H9 (cell line): ENCODE data around the gene ATXN7. TPM values are rescaled to one million over a fixed set of nuclear protein-coding genes. Genes with fewer than 3 reads are reported as not detected.

Experiments used
- DNase-seq: peaks from one replicate; pipeline ENCODE4 v3.0.0-alpha.2; 2017
- H2AFZ ChIP-seq: one replicate; pipeline ENCODE4 v1.6.1; 2013; ENCODE audit warnings: mild to moderate bottlenecking, low read length, control low read depth, moderate library complexity
- H2AK5ac ChIP-seq: 2 replicates; pipeline ENCODE4 v1.6.1; 2013; ENCODE audit warnings: low read length, control low read depth, mixed read lengths; ENCODE audit not compliant: insufficient read length
- H2BK120ac ChIP-seq: one replicate; pipeline ENCODE4 v1.6.1; 2013; ENCODE audit warnings: low read depth, mild to moderate bottlenecking, low read length, control low read depth, inconsistent platforms; ENCODE audit not compliant: poor library complexity, severe bottlenecking
- H2BK12ac ChIP-seq: 2 replicates; pipeline ENCODE4 v1.6.1; 2013; ENCODE audit warnings: low read length, control low read depth, mixed read lengths, low read depth; ENCODE audit not compliant: insufficient read length
- H2BK15ac ChIP-seq: 2 replicates; pipeline ENCODE4 v1.6.1; 2013; ENCODE audit warnings: low read depth, low read length, control low read depth
- H2BK20ac ChIP-seq: one replicate; pipeline ENCODE4 v1.6.1; 2013; ENCODE audit warnings: low read depth, mild to moderate bottlenecking, low read length, control low read depth, inconsistent platforms; ENCODE audit not compliant: poor library complexity, severe bottlenecking
- H2BK5ac ChIP-seq: 2 replicates; pipeline ENCODE4 v1.6.1; 2013; ENCODE audit warnings: low read length, control low read depth, mixed read lengths; ENCODE audit not compliant: insufficient read length
- H3K14ac ChIP-seq: 2 replicates; pipeline ENCODE4 v1.6.1; 2013; ENCODE audit warnings: low read length, control low read depth; ENCODE audit not compliant: insufficient read depth
- H3K18ac ChIP-seq: 2 replicates; pipeline ENCODE4 v1.6.1; 2013; ENCODE audit warnings: low read depth, mild to moderate bottlenecking, mixed read lengths, low read length, control low read depth; ENCODE audit not compliant: insufficient read length
- H3K23ac ChIP-seq: 2 replicates; pipeline ENCODE4 v1.6.1; 2013; ENCODE audit warnings: low read length, control low read depth, mixed read lengths, low read depth; ENCODE audit not compliant: insufficient read length
- H3K23me2 ChIP-seq: 2 replicates; pipeline ENCODE4 v1.6.1; 2013; ENCODE audit warnings: low read depth, mild to moderate bottlenecking, mixed read lengths, low read length, control low read depth; ENCODE audit not compliant: insufficient read length, poor library complexity, severe bottlenecking
- H3K27ac ChIP-seq: 2 replicates; pipeline ENCODE4 v1.5.1; 2013; ENCODE audit warnings: low read length, control low read depth, mixed read lengths, low read depth; ENCODE audit not compliant: insufficient read length
- H3K27me3 ChIP-seq: 2 replicates; pipeline ENCODE4 v1.6.1; 2013; ENCODE audit warnings: low read length, control low read depth, inconsistent platforms; ENCODE audit not compliant: insufficient read depth
- H3K4ac ChIP-seq: 2 replicates; pipeline ENCODE4 v1.6.1; 2013; ENCODE audit warnings: low read depth, mild to moderate bottlenecking, control low read depth, inconsistent platforms, low read length, moderate library complexity
- H3K4me1 ChIP-seq: 2 replicates; pipeline ENCODE4 v1.6.1; 2013; ENCODE audit warnings: low read length, control low read depth, inconsistent platforms; ENCODE audit not compliant: insufficient read depth
- H3K4me2 ChIP-seq: 2 replicates; pipeline ENCODE4 v1.6.1; 2013; ENCODE audit warnings: low read length, control low read depth, mixed read lengths; ENCODE audit not compliant: insufficient read length, insufficient read depth
- H3K56ac ChIP-seq: 2 replicates; pipeline ENCODE4 v1.6.1; 2013; ENCODE audit warnings: low read depth, mild to moderate bottlenecking, mixed read lengths, low read length, control low read depth; ENCODE audit not compliant: insufficient read length
- H3K79me1 ChIP-seq: 2 replicates; pipeline ENCODE4 v1.6.1; 2013; ENCODE audit warnings: low read depth, mild to moderate bottlenecking, moderate library complexity, low read length, control low read depth, inconsistent platforms; ENCODE audit not compliant: insufficient read depth, poor library complexity, severe bottlenecking
- H3K79me2 ChIP-seq: 2 replicates; pipeline ENCODE4 v1.6.1; 2013; ENCODE audit warnings: low read length, control low read depth, inconsistent platforms; ENCODE audit not compliant: insufficient read depth
- H3K9ac ChIP-seq: 2 replicates; pipeline ENCODE4 v1.6.1; 2013; ENCODE audit warnings: low read length, control low read depth, mixed read lengths; ENCODE audit not compliant: insufficient read length; ENCODE audit errors: extremely low read depth
- H3K9me3 ChIP-seq: one replicate; pipeline ENCODE4 v1.6.1; 2013; ENCODE audit warnings: low read depth, low read length, inconsistent platforms; ENCODE audit not compliant: control insufficient read depth
- H3T11ph ChIP-seq: one replicate; pipeline ENCODE4 v1.6.1; 2013; ENCODE audit warnings: mild to moderate bottlenecking, low read length, control low read depth, inconsistent platforms
- H4K20me1 ChIP-seq: one replicate; pipeline ENCODE4 v1.6.1; 2013; ENCODE audit not compliant: control insufficient read depth, insufficient read length, insufficient read depth
- H4K5ac ChIP-seq: 2 replicates; pipeline ENCODE4 v1.6.1; 2013; ENCODE audit warnings: low read depth, mild to moderate bottlenecking, mixed read lengths, low read length, control low read depth; ENCODE audit not compliant: insufficient read length
- H4K8ac ChIP-seq: replicated peaks from 2 replicates; pipeline ENCODE4 v1.6.1; 2013; ENCODE audit warnings: low read length, control low read depth, mixed read lengths, low read depth; ENCODE audit not compliant: insufficient read length
- H4K91ac ChIP-seq: 2 replicates; pipeline ENCODE4 v1.6.1; 2013; ENCODE audit warnings: low read depth, mild to moderate bottlenecking, moderate library complexity, mixed read lengths, low read length, control low read depth; ENCODE audit not compliant: insufficient read length
- H3K27ac Mint-ChIP-seq, 3 experiments: 2 replicates in 2 of 3; 3 replicates in 1 of 3; pipeline ENCODE4 v1.8.0; 2020 to 2021; ENCODE audit warnings: mixed read lengths in 3 of 3, mild to moderate bottlenecking in 1 of 3, moderate library complexity in 1 of 3
- H3K27me3 Mint-ChIP-seq: 2 replicates; pipeline ENCODE4 v1.8.0; 2021; ENCODE audit warnings: low read depth, mild to moderate bottlenecking, moderate library complexity, mixed read lengths
- H3K36me3 Mint-ChIP-seq, 3 experiments: 2 replicates in 2 of 3; 3 replicates in 1 of 3; pipeline ENCODE4 v1.8.0; 2020 to 2021; ENCODE audit warnings: low read depth in 3 of 3, mixed read lengths in 3 of 3; ENCODE audit not compliant: insufficient read depth in 1 of 3
- H3K4me1 Mint-ChIP-seq, 2 experiments: 2 replicates each; pipeline ENCODE4 v1.8.0; 2020; ENCODE audit warnings: mixed read lengths in 2 of 2
- H3K4me3 Mint-ChIP-seq, 2 experiments: 2 replicates in 1 of 2; 3 replicates in 1 of 2; pipeline ENCODE4 v1.8.0; 2020 to 2021; ENCODE audit warnings: mild to moderate bottlenecking in 2 of 2, mixed read lengths in 2 of 2, moderate library complexity in 1 of 2
- H3K9me3 Mint-ChIP-seq, 2 experiments: 2 replicates in 1 of 2; 3 replicates in 1 of 2; pipeline ENCODE4 v1.8.0; 2020; ENCODE audit warnings: mild to moderate bottlenecking in 2 of 2, mixed read lengths in 2 of 2, moderate library complexity in 1 of 2
- CTCF ChIP-seq: fragments of 200-600 bp; sonication (generic); conservative IDR thresholded peaks from 3 replicates; pipeline ENCODE4 v1.8.0; 2021; ENCODE audit warnings: antibody characterized with exemption, mild to moderate bottlenecking
- WGBS: extraction: QIAGEN DNeasy Blood & Tissue Kit; methylation state at CpG from one replicate; pipeline ENCODE4 v1.1.7; 2013; ENCODE audit warnings: missing lambda C conversion rate, low lambda C conversion rate, mixed read lengths; ENCODE audit not compliant: insufficient read length; ENCODE audit errors: extremely low coverage; 5-methylcytosine and 5-hydroxymethylcytosine counted together
- total RNA-seq: library from RNA; stranded (reverse); gene quantifications from 2 replicates; pipeline ENCODE4 v1.2.1, GENCODE V29; 2021

Gene ATXN7
- total RNA-seq, 1 experiment from 2014 or later: 21.5 TPM

GRCh38 chr3:63920001-63920400, 56.3 kb downstream of the ATXN7 start:
- Mint-ChIP-seq H3K9me3 (peaks cover 10 to 13% of the 10 kb centered on the region in 2 experiments), H3K4me3 (no peak overlapping the region), H3K36me3 (peaks cover 28 to 60% (median 53%) of the 10 kb centered on the region in 3 experiments), H3K27ac (no peak overlapping the region), H3K27me3 (no peaks in the 10 kb centered on the region), H3K4me1 (peaks cover 0 to 6% of the 10 kb centered on the region in 2 experiments; a peak in 2 of 4 replicates)
- Histone ChIP-seq H4K20me1 (no peaks in the 10 kb centered on the region), H2BK5ac (no peak overlapping the region), H3K27ac (no peak overlapping the region), H2AFZ (no peak overlapping the region), H4K8ac (no peak overlapping the region), H2BK12ac (no peak overlapping the region), H3K4ac (no peak overlapping the region), H3K14ac (no peak overlapping the region), H3K18ac (no peak overlapping the region), H3K27me3 (no peaks in the 10 kb centered on the region), H2BK15ac (no peak overlapping the region), H3K4me2 (no peak overlapping the region), H3K4me1 (no peaks in the 10 kb centered on the region), H4K5ac (no peak overlapping the region), H2BK120ac (no peak overlapping the region), H3K9ac (no peak overlapping the region), H3K79me2 (no peaks in the 10 kb centered on the region), H3K79me1 (peaks cover 2% of the 10 kb centered on the region), H3K23me2 (no peaks in the 10 kb centered on the region), H2AK5ac (no peak overlapping the region), H3T11ph (no peak overlapping the region), H3K9me3 (no peaks in the 10 kb centered on the region), H3K23ac (no peak overlapping the region), H4K91ac (no peak overlapping the region), H2BK20ac (no peak overlapping the region), H3K56ac (no peak overlapping the region)
- no peak for DNase-seq
- TF ChIP-seq CTCF: no peak
- WGBS: no CpG with 5 or more reads among the region's 5 CpGs
